Purkinje cell (primary cell): ENCODE measurements around the gene SCGB1D1. TPM values are rescaled to one million over a fixed set of nuclear protein-coding genes. Genes with fewer than 3 reads are reported as not detected.

Experiments used
- polyA plus RNA-seq: library from polyadenylated mRNA; unstranded; fragments of >200 nt; fragmentation: Nextera tagmentation; gene quantifications from 2 replicates; pipeline ENCODE4 v1.2.1, GENCODE V29; 2014

SCGB1D1 gene, protein sequence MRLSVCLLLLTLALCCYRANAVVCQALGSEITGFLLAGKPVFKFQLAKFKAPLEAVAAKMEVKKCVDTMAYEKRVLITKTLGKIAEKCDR
- not detected in 2 replicates for polyA plus RNA-seq

DNA sequence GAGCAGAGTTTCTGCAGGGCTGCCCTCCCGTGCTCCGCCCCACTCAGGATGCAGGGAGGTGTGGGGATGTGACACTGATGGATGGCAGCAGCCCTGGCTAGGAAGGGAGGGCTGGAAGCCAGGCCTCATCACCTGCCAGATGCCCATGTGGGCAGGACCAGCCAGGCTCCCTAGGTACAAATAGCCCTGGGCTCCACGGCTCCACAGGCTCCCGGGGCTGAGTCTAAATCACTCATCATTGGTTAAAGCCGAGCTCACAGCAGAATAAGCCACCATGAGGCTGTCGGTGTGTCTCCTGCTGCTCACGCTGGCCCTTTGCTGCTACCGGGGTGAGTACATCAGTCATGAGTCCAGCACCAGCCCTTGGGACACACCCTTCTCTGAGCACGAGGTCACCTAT is at the start of gene SCGB1D1:
SCGB1D1 (plus strand) TSS at position 206 of the 400 bp plus-strand sequence; CDS start at position 275, 69 bp downstream.

DNA sequence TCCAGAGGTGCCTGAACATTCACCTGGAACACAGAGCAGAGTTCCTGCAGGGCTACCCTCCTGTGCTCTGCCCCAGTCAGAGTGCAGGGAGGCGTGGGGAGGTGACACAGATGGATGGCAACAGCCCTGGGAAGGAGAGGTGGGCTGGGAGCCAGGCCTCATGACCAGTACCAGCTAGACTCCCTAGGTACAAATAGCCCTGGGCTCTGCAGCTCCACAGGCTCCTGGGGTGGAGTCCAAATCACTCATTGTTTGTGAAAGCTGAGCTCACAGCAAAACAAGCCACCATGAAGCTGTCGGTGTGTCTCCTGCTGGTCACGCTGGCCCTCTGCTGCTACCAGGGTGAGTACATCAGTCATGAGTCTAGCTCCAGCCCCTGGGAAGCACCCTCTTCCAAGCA is 52.0 kb downstream of the SCGB1D1 start, which contains the start of gene SCGB1D2:
SCGB1D2 (plus strand) TSS at position 219 of the 400 bp plus-strand sequence; CDS start at position 288, 69 bp downstream.

Other genes starting within 250 kb of the SCGB1D1 start
- gene BEST1, start 239.9 kb upstream of the SCGB1D1 start, polyA plus RNA-seq: not detected in 2 replicates
- 157 and 245 TPM in 2 replicates for gene FTH1, start 222.6 kb upstream of the SCGB1D1 start, polyA plus RNA-seq
- gene INCENP, start 66.2 kb upstream of the SCGB1D1 start, polyA plus RNA-seq: 4.7 and 5.6 TPM in 2 replicates
- gene SCGB2A1, start 18.5 kb downstream of the SCGB1D1 start, polyA plus RNA-seq: not detected in 2 replicates
- gene SCGB1D2, start 52.0 kb downstream of the SCGB1D1 start, polyA plus RNA-seq: not detected in 2 replicates
- not detected in 2 replicates for gene SCGB2A2, start 79.9 kb downstream of the SCGB1D1 start, polyA plus RNA-seq
- not detected in 2 replicates for gene SCGB1D4, start 108.9 kb downstream of the SCGB1D1 start, polyA plus RNA-seq
- 24.4 and 39.7 TPM in 2 replicates for gene ASRGL1, start 147.2 kb downstream of the SCGB1D1 start, polyA plus RNA-seq
- gene SCGB1A1, start 228.8 kb downstream of the SCGB1D1 start, polyA plus RNA-seq: not detected in 2 replicates